Measurements from ENCODE around the gene TMEM203. TPM values are rescaled to one million over a fixed set of nuclear protein-coding genes. Genes with fewer than 3 reads are reported as not detected.

TMEM203 gene
- total RNA-seq, 4 donors from 2014 or later = 45.7 to 60.7 (median 49.4) TPM

DNA sequence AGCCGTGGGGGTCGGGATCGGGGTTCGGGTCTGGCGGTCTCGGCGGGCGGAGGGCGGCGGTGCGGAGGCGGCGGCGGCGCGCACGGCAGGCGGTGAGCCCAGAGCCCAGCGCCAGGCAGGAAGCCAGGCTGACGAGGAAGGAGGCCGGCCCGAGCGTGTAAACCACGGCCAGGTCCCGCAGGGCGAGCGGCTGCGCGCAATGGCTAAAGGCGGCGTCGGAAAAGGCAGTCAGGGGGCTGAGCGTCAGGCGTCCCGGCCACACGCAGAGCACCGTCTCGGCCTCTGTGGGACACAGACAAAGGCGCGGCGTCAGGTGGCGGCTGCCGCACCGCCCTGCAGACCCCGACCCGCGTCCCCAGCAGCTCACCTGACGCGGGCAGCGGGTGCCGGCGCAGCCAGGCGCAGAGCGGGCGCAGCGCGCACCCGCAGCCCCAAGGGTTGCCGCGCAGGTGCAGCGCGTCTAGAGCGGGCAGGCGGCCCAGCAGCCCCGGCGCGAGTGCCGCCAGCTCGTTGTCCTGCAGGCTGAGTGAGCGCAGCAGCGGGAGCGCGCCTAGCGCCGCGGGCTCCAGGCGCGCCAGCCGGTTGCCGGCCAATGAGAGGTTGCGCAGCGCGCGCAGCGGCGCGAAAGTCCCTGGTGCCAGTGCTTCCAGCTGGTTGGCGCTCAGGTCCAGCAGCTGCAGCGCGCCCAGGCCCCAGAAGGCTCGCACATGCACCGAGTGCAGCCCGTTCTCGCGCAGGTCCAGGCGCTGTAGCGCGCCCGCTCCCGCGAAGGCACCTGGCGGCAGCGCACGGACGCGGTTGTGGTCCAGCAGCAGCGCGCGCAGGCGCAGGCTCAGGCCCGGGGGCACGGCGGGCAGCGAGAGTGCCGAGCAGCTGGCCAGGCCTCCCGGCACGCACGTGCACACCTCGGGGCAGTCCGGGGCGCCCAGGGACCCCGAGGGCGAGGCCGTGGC lies 36.3 kb downstream of the TMEM203 start:
- intact Hi-C loops (cut with DNase I; ENCODE audit: low total_unique reads) = no loop called here
- no peak overlapping the region for H3K4me3 ChIP-seq (ENCODE audit: low read depth, poor library complexity, severe bottlenecking)
- no peak for DNase-seq (ENCODE audit: low spot score in 2 of 2)
- no peak for TF ChIP-seq CTCF (IDR thresholded peaks at IDR 0.05)
- no peak for TF ChIP-seq POLR2A (IDR thresholded peaks at IDR 0.05)
- 1 to 2% methylated on average over 19 to 47 of the region's 124 CpGs for WGBS, 2 donors

DNA sequence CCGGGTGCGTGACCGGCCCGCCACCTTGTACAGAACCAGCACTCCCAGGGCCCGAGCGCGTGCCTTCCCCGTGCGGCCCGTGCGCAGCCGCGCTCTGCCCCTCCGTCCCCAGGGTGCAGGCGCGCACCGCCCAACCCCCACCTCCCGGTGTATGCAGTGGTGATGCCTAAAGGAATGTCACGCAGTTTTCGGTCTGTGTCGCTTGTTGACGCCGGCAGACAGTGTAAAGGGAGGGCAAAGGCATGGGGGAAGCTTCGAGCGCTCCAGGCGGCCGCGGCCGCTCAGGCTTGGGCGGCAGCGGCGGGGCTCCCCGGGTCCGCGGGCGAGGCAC lies 36.9 kb downstream of the TMEM203 start:
- H3K4me3 ChIP-seq (ENCODE audit: low read depth, poor library complexity, severe bottlenecking) = no peak overlapping the region
- 0 to 2% methylated on average over 13 to 22 of the region's 36 CpGs for WGBS, 2 donors
- intact Hi-C loops (cut with DNase I; ENCODE audit: low total_unique reads) = no loop called here
- DNase-seq (ENCODE audit: low spot score in 2 of 2) = no peak
- TF ChIP-seq CTCF (IDR thresholded peaks at IDR 0.05) = no peak
- TF ChIP-seq POLR2A (IDR thresholded peaks at IDR 0.05) = no peak

GRCh38 chr9:137167747-137168572 lies 37.5 kb downstream of the TMEM203 start:
- no peak overlapping the region for H3K4me3 ChIP-seq (ENCODE audit: low read depth, poor library complexity, severe bottlenecking)
- TF ChIP-seq CTCF (IDR thresholded peaks at IDR 0.05) (no peak), POLR2A (IDR thresholded peaks at IDR 0.05) (no peak)

GRCh38 chr9:137167277-137167746 lies 38.1 kb downstream of the TMEM203 start:
- DNase-seq (ENCODE audit: low spot score in 2 of 2) = no peak
- intact Hi-C loops (cut with DNase I; ENCODE audit: low total_unique reads) = no loop called here
- no peak overlapping the region for H3K4me3 ChIP-seq (ENCODE audit: low read depth, poor library complexity, severe bottlenecking)
- TF ChIP-seq POLR2A (IDR thresholded peaks at IDR 0.05) (no peak), CTCF (IDR thresholded peaks at IDR 0.05) (no peak)
- WGBS, 2 donors = 26 to 41% methylated on average over 22 to 31 of the region's 44 CpGs

More at GRCh38 chr9:137167747-137168572, 37.5 kb downstream of the TMEM203 start:
- no peak for DNase-seq (ENCODE audit: low spot score in 2 of 2)
- WGBS, 2 donors = 7 to 19% methylated on average over 27 to 39 of the region's 57 CpGs
- intact Hi-C loops (cut with DNase I; ENCODE audit: low total_unique reads) = no loop called here

- H3K4me3 ChIP-seq (ENCODE audit: low read depth, poor library complexity, severe bottlenecking) = no peak overlapping the region
- 61 to 74% methylated on average over 11 to 13 of the region's 22 CpGs for WGBS, 2 donors
- no peak for DNase-seq (ENCODE audit: low spot score in 2 of 2)
- no peak for TF ChIP-seq POLR2A (IDR thresholded peaks at IDR 0.05)
- no peak for TF ChIP-seq CTCF (IDR thresholded peaks at IDR 0.05)
- intact Hi-C loops (cut with DNase I; ENCODE audit: low total_unique reads) = no loop called here
These were observed 38.8 kb downstream of the TMEM203 start for GRCh38 chr9:137166380-137167229.

Data from lower leg skin (tissue), 4 donors.